ENCODE results near the gene TM7SF3. TPM values are rescaled to one million over a fixed set of nuclear protein-coding genes. Genes with fewer than 3 reads are reported as not detected.

Gene TM7SF3
- total RNA-seq, 1 donor: 105 TPM

DNA sequence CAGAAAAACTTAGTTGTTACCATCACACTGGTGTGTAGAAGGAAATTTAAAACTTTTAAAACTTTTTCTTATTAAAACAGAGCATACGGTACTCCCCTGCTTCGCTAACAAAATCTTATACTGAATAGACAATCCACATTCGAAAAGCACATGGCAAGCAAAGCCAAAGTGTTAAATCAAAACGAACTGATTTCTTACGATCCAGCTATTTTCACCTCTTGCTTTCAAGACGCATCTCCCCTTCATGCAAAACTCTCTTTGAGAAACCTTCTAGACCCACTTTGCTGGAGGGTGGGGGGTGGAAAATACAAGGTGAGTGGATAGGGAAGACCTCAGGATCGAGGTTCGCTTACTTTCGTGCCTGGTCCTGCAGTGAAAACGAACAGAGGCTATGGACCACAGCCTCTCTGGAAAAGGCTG is 76.7 kb downstream of the TM7SF3 start:
- H3K4me3 ChIP-seq (ENCODE audit: low read depth, low read length): peak overlapping the region; percentile 94
- DNase-seq (ENCODE audit: low read depth): no peak
- TF ChIP-seq CTCF (IDR thresholded peaks at IDR 0.05; ENCODE audit: insufficient read depth, low read depth, low read length): no peak

GRCh38 chr12:26936559-26937442 is 77.4 kb downstream of the TM7SF3 start:
- TF ChIP-seq CTCF (IDR thresholded peaks at IDR 0.05; ENCODE audit: insufficient read depth, low read depth, low read length): no peak
- peak overlapping the region; percentile 94 for H3K4me3 ChIP-seq (ENCODE audit: low read depth, low read length)
- DNase-seq (ENCODE audit: low read depth): no peak

DNA sequence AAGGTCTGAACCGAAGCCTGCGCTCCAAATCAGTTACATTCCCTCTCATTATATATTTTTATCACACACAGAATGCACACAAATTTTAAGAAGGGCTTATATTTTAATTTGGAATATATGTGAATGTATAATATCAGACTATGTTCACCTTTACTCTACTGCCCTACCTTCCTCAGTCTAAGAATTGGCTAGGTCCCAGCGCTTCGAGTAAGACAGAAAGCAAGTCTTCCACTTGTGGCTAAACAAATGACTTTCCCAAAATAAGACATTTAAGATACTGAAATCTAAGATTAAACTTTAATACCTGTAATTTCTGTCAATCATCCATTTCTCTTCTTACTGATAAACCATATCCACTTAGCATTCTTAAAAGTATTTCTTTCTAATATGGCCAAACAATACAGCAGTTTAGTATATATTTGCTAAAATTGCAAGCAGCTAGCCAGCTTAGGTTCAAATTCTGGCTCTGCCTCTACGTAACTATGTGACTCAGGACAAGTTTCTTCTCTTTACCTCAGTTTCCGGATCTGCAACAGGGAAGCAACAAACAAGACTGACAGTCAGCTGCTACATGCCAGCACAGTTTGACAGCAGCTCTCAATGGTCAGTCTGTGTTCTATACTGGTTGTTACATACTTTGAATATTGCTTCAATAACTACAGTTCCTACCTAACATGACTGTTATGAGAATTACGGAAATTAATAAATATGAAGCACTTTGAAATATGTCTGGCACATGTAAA is 78.4 kb downstream of the TM7SF3 start:
- H3K4me3 ChIP-seq (ENCODE audit: low read depth, low read length): peak overlapping the region; percentile 16
- no peak for DNase-seq (ENCODE audit: low read depth)

DNA sequence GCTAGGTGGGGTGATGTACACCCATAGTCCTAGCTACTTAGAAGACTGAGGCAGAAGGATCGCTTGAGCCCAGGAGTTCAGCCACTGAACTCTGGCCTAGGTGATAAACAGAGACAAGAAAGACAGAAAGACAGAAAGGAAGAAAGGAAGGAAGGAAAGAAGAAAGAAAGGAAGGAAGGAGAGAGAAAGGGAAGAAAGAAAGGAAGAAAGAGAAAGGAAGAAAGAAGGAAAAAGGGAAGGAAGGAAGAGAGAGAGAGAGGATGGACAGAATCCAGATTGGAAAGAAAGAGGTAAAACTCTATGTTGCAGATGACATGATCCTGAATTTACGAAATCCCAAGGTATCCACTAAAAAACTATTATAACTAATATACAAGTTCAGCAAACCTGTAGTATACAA is 84.6 kb downstream of the TM7SF3 start:
- no peak for DNase-seq (ENCODE audit: low read depth)
- no peak for TF ChIP-seq CTCF (IDR thresholded peaks at IDR 0.05; ENCODE audit: insufficient read depth, low read depth, low read length)
- H3K4me3 ChIP-seq (ENCODE audit: low read depth, low read length): no peak overlapping the region

More for the DNA sequence above, 78.4 kb downstream of the TM7SF3 start:
- TF ChIP-seq CTCF (IDR thresholded peaks at IDR 0.05; ENCODE audit: insufficient read depth, low read depth, low read length): no peak

- DNase-seq (ENCODE audit: low read depth): no peak
- H3K4me3 ChIP-seq (ENCODE audit: low read depth, low read length): no peak overlapping the region
- no peak for TF ChIP-seq CTCF (IDR thresholded peaks at IDR 0.05; ENCODE audit: insufficient read depth, low read depth, low read length)
Measured at GRCh38 chr12:26928661-26929060, 85.5 kb downstream of the TM7SF3 start.

Other genes with a start within 250 kb of the TM7SF3 start
- gene ITPR2, start 181.2 kb downstream of the TM7SF3 start, total RNA-seq: 56.0 and 77.7 TPM in 2 replicates
- gene INTS13, start 76.4 kb downstream of the TM7SF3 start, total RNA-seq: 30.6 and 50.5 TPM in 2 replicates
- gene FGFR1OP2, start 75.9 kb downstream of the TM7SF3 start, total RNA-seq: 44.0 and 48.6 TPM in 2 replicates
- gene MED21, start 8.2 kb upstream of the TM7SF3 start, total RNA-seq: 37.4 and 84.6 TPM in 2 replicates
- gene C12orf71, start 68.2 kb upstream of the TM7SF3 start, total RNA-seq: not detected in 2 replicates
- 38.9 and 57.7 TPM in 2 replicates for gene STK38L, start 229.9 kb upstream of the TM7SF3 start, total RNA-seq